ENCODE data around the gene ANKRD53. TPM values are rescaled to one million over a fixed set of nuclear protein-coding genes. Genes with fewer than 3 reads are reported as not detected.

Gene ANKRD53
- total RNA-seq, 4 donors from 2014 or later = 0.27 to 2.8 (median 0.97) TPM

GRCh38 chr2:70988726-70989648, 10.6 kb downstream of the ANKRD53 start:
- peaks cover 0 to 57% (median 9%) of the 10 kb centered on the region in 3 donors for H3K4me1 ChIP-seq
- 78 to 94% methylated on average over 7 of the region's 16 CpGs for WGBS, 2 donors (ENCODE audit: low coverage in 1 of 2)
- TF ChIP-seq POLR2AphosphoS5 (IDR thresholded peaks at IDR 0.05) = no peak
- no peak for TF ChIP-seq EP300 (IDR thresholded peaks at IDR 0.05)
- TF ChIP-seq, protein P1, sequence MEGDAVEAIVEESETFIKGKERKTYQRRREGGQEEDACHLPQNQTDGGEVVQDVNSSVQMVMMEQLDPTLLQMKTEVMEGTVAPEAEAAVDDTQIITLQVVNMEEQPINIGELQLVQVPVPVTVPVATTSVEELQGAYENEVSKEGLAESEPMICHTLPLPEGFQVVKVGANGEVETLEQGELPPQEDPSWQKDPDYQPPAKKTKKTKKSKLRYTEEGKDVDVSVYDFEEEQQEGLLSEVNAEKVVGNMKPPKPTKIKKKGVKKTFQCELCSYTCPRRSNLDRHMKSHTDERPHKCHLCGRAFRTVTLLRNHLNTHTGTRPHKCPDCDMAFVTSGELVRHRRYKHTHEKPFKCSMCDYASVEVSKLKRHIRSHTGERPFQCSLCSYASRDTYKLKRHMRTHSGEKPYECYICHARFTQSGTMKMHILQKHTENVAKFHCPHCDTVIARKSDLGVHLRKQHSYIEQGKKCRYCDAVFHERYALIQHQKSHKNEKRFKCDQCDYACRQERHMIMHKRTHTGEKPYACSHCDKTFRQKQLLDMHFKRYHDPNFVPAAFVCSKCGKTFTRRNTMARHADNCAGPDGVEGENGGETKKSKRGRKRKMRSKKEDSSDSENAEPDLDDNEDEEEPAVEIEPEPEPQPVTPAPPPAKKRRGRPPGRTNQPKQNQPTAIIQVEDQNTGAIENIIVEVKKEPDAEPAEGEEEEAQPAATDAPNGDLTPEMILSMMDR (IDR thresholded peaks at IDR 0.05) = no peak
- TF ChIP-seq POLR2A (IDR thresholded peaks at IDR 0.05) = no peak
- no peaks in the 10 kb centered on the region for H3K27me3 ChIP-seq
- ATAC-seq = no peak
- H3K36me3 ChIP-seq = peaks cover 0 to 69% of the 10 kb centered on the region in 2 donors
- no peaks in the 10 kb centered on the region for H3K9me3 ChIP-seq
- H3K27ac ChIP-seq = peak overlapping the region in 1 of 4 donors; percentile 17
- no peak overlapping the region for H3K4me3 ChIP-seq

GRCh38 chr2:70990216-70990615, 11.8 kb downstream of the ANKRD53 start:
- Histone ChIP-seq H3K4me1 (peaks cover 0 to 54% (median 9%) of the 10 kb centered on the region in 3 donors), H3K27ac (no peak overlapping the region)
- 64 to 75% methylated on average over 1 to 5 of the region's 5 CpGs for WGBS, 2 donors (ENCODE audit: low coverage in 1 of 2)

DNA sequence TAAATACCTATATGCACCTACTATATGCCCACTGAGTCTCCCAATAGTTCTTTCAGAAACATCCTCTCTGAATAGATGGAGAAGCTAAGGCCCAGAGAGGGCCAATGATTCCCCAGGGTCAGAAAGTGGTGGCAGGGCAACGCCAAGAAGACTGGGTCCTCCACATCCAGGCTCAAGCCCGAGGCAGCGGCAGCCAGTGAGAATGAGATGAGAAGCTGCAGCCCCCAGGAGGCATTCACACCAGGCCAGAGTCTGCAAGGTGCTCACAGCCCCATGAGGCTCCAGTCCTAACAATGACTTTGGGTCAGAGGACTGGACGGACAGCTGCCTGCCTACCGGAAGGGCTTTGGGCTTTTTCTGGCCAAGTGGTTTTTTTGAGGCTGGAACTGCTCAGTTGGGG, 12.7 kb downstream of the ANKRD53 start:
- Histone ChIP-seq H3K9me3 (no peaks in the 10 kb centered on the region), H3K27ac (no peak overlapping the region), H3K27me3 (no peaks in the 10 kb centered on the region), H3K36me3 (peaks cover 0 to 61% of the 10 kb centered on the region in 2 donors), H3K4me1 (peaks cover 0 to 61% (median 14%) of the 10 kb centered on the region in 3 donors), H3K4me3 (no peak overlapping the region)
- WGBS, 2 donors (ENCODE audit: low coverage in 1 of 2) = 86 to 100% methylated on average over 2 to 5 of the region's 5 CpGs
- no peak for ATAC-seq
- TF ChIP-seq, protein P1 (IDR thresholded peaks at IDR 0.05) = no peak
- TF ChIP-seq POLR2A (IDR thresholded peaks at IDR 0.05) = no peak
- no peak for TF ChIP-seq POLR2AphosphoS5 (IDR thresholded peaks at IDR 0.05)
- no peak for TF ChIP-seq EP300 (IDR thresholded peaks at IDR 0.05)

More at GRCh38 chr2:70990216-70990615, 11.8 kb downstream of the ANKRD53 start:
- Histone ChIP-seq H3K27me3 (no peaks in the 10 kb centered on the region), H3K4me3 (no peak overlapping the region), H3K9me3 (no peaks in the 10 kb centered on the region), H3K36me3 (peaks cover 0 to 69% of the 10 kb centered on the region in 2 donors)
- ATAC-seq = no peak
- TF ChIP-seq POLR2AphosphoS5 (IDR thresholded peaks at IDR 0.05) = no peak

DNA sequence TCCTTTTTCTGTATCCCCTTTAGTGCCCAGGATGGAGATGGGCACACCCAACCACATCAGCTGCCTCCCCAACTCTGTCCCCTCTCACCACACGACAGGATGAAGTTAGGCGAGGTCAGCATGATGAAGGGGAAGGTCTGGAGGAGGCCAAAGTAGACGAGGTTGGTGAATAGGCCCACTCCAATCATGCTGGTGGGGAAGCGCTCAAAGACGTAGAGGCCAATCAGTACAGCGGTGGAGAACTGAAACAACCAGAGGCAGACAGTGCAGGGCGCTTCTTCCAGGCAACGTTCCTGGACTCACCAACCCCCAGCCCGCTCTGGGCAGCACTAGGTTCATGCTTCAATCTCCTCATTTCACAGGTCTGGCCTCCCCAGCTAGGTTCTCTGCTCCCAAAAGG, 13.3 kb downstream of the ANKRD53 start:
- H3K4me3 ChIP-seq = no peak overlapping the region
- WGBS, 2 donors (ENCODE audit: low coverage in 1 of 2) = 80% methylated on average over 9 of the region's 9 CpGs; no CpG with 5 or more reads in 1 of the 2 donors

More for the DNA sequence above, 13.3 kb downstream of the ANKRD53 start:
- Histone ChIP-seq H3K9me3 (no peaks in the 10 kb centered on the region), H3K4me1 (peaks cover 0 to 61% (median 14%) of the 10 kb centered on the region in 3 donors), H3K36me3 (peaks cover 0 to 55% of the 10 kb centered on the region in 2 donors), H3K27ac (no peak overlapping the region), H3K27me3 (no peaks in the 10 kb centered on the region)
- TF ChIP-seq POLR2A (IDR thresholded peaks at IDR 0.05) (no peak), POLR2AphosphoS5 (IDR thresholded peaks at IDR 0.05) (no peak), EP300 (IDR thresholded peaks at IDR 0.05) (no peak)
- TF ChIP-seq, protein P1 (IDR thresholded peaks at IDR 0.05) = no peak
- ATAC-seq = no peak

Measured in gastroesophageal sphincter (tissue), 4 donors.